ENCODE results near the gene WDR90. TPM values are rescaled to one million over a fixed set of nuclear protein-coding genes. Genes with fewer than 3 reads are reported as not detected.

WDR90 gene
- total RNA-seq, 1 donor from 2014 or later, result 21.2 TPM

GRCh38 chr16:642189-643049 lies 6.7 kb upstream of the WDR90 start:
- Histone ChIP-seq H3K4me3 (ENCODE audit: insufficient read depth, low read depth, low read length) (peak overlapping the region; percentile 52), H3K27ac (ENCODE audit: low read depth, low read length) (no peak overlapping the region)

GRCh38 chr16:643050-643368 lies 6.2 kb upstream of the WDR90 start:
- Histone ChIP-seq H3K79me2 (ENCODE audit: insufficient read depth, low read length) (peaks cover 3% of the 10 kb centered on the region), H3K27me3 (ENCODE audit: insufficient read depth, low read length) (no peaks in the 10 kb centered on the region), H4K20me1 (ENCODE audit: insufficient read depth, low read length) (no peaks in the 10 kb centered on the region), H3K36me3 (ENCODE audit: insufficient read depth, low read length) (no peaks in the 10 kb centered on the region), H3K9me3 (ENCODE audit: insufficient read depth, low read depth, low read length) (no peaks in the 10 kb centered on the region), H3K4me2 (ENCODE audit: low read length) (peak overlapping the region; percentile 86), H3K27ac (ENCODE audit: low read depth, low read length) (no peak overlapping the region), H3K4me3 (ENCODE audit: insufficient read depth, low read depth, low read length) (no peak overlapping the region), H3K4me1 (ENCODE audit: insufficient read depth, low read length) (peaks cover 5% of the 10 kb centered on the region), H2AFZ (ENCODE audit: low read depth, low read length) (no peak overlapping the region), H3K9ac (ENCODE audit: low read length) (no peak overlapping the region)
- Mint-ChIP-seq H3K27me3 (ENCODE audit: low read depth, unreplicated experiment) (no peaks in the 10 kb centered on the region), H3K4me3 (ENCODE audit: unreplicated experiment) (peak overlapping the region; percentile 76), H3K36me3 (ENCODE audit: low read depth, unreplicated experiment) (no peaks in the 10 kb centered on the region), H3K27ac (ENCODE audit: unreplicated experiment) (no peak overlapping the region), H3K9me3 (ENCODE audit: unreplicated experiment) (no peaks in the 10 kb centered on the region), H3K4me1 (ENCODE audit: low read depth, unreplicated experiment) (no peaks in the 10 kb centered on the region)
- DNase-seq (ENCODE audit: low read depth) (no peak), FAIRE-seq (no peak)
- TF ChIP-seq CTCF (IDR thresholded peaks at IDR 0.05; ENCODE audit: insufficient read depth, low read depth, low read length), result no peak
- TF ChIP-seq EZH2 (IDR thresholded peaks at IDR 0.05; ENCODE audit: insufficient read depth, low read length), result no peak

More at GRCh38 chr16:642189-643049, 6.7 kb upstream of the WDR90 start:
- no peaks in the 10 kb centered on the region for H3K36me3 ChIP-seq (ENCODE audit: insufficient read depth, low read length)
- Mint-ChIP-seq H3K9me3 (ENCODE audit: unreplicated experiment) (no peaks in the 10 kb centered on the region), H3K27me3 (ENCODE audit: low read depth, unreplicated experiment) (no peaks in the 10 kb centered on the region), H3K4me1 (ENCODE audit: low read depth, unreplicated experiment) (no peaks in the 10 kb centered on the region), H3K27ac (ENCODE audit: unreplicated experiment) (no peak overlapping the region), H3K4me3 (ENCODE audit: unreplicated experiment) (peak overlapping the region; percentile 76), H3K36me3 (ENCODE audit: low read depth, unreplicated experiment) (no peaks in the 10 kb centered on the region)
- H3K27me3 ChIP-seq (ENCODE audit: insufficient read depth, low read length), result no peaks in the 10 kb centered on the region
- H3K9ac ChIP-seq (ENCODE audit: low read length), result peak overlapping the region; percentile 67
- FAIRE-seq (no peak), DNase-seq (ENCODE audit: low read depth) (no peak)
- no peaks in the 10 kb centered on the region for H3K79me2 ChIP-seq (ENCODE audit: insufficient read depth, low read length)
- no peaks in the 10 kb centered on the region for H3K9me3 ChIP-seq (ENCODE audit: insufficient read depth, low read depth, low read length)
- H3K4me2 ChIP-seq (ENCODE audit: low read length), result peak overlapping the region; percentile 86
- H4K20me1 ChIP-seq (ENCODE audit: insufficient read depth, low read length), result no peaks in the 10 kb centered on the region
- peaks cover 6% of the 10 kb centered on the region for H3K4me1 ChIP-seq (ENCODE audit: insufficient read depth, low read length)
- TF ChIP-seq CTCF (IDR thresholded peaks at IDR 0.05; ENCODE audit: insufficient read depth, low read depth, low read length), result no peak
- no peak for TF ChIP-seq EZH2 (IDR thresholded peaks at IDR 0.05; ENCODE audit: insufficient read depth, low read length)
- peak overlapping the region; percentile 71 for H2AFZ ChIP-seq (ENCODE audit: low read depth, low read length)

GRCh38 chr16:644556-644955 lies 4.6 kb upstream of the WDR90 start:
- Histone ChIP-seq H3K36me3 (ENCODE audit: insufficient read depth, low read length) (no peaks in the 10 kb centered on the region), H3K27me3 (ENCODE audit: insufficient read depth, low read length) (no peaks in the 10 kb centered on the region), H2AFZ (ENCODE audit: low read depth, low read length) (no peak overlapping the region), H3K4me2 (ENCODE audit: low read length) (no peak overlapping the region), H3K27ac (ENCODE audit: low read depth, low read length) (no peak overlapping the region), H3K4me1 (ENCODE audit: insufficient read depth, low read length) (peaks cover 14% of the 10 kb centered on the region), H3K9ac (ENCODE audit: low read length) (no peak overlapping the region), H3K9me3 (ENCODE audit: insufficient read depth, low read depth, low read length) (no peaks in the 10 kb centered on the region), H4K20me1 (ENCODE audit: insufficient read depth, low read length) (no peaks in the 10 kb centered on the region), H3K4me3 (ENCODE audit: insufficient read depth, low read depth, low read length) (no peak overlapping the region), H3K79me2 (ENCODE audit: insufficient read depth, low read length) (peaks cover 8% of the 10 kb centered on the region)
- H3K4me3 Mint-ChIP-seq (ENCODE audit: unreplicated experiment), result peak overlapping the region; percentile 57
- no peaks in the 10 kb centered on the region for H3K4me1 Mint-ChIP-seq (ENCODE audit: low read depth, unreplicated experiment)
- TF ChIP-seq EZH2 (IDR thresholded peaks at IDR 0.05; ENCODE audit: insufficient read depth, low read length) (no peak), CTCF (IDR thresholded peaks at IDR 0.05; ENCODE audit: insufficient read depth, low read depth, low read length) (no peak)
- no peaks in the 10 kb centered on the region for H3K9me3 Mint-ChIP-seq (ENCODE audit: unreplicated experiment)
- no peaks in the 10 kb centered on the region for H3K36me3 Mint-ChIP-seq (ENCODE audit: low read depth, unreplicated experiment)
- no peak for DNase-seq (ENCODE audit: low read depth)
- no peak for FAIRE-seq
- H3K27me3 Mint-ChIP-seq (ENCODE audit: low read depth, unreplicated experiment), result no peaks in the 10 kb centered on the region
- H3K27ac Mint-ChIP-seq (ENCODE audit: unreplicated experiment), result no peak overlapping the region
